OCI-LY7 (cell line): ENCODE results near the gene TBC1D1.

Source experiments
- CTCF ChIP-seq: fragments of 200-600 bp; sonication (generic); conservative IDR thresholded peaks from 2 replicates; pipeline ENCODE4 v1.5.1; 2014; ENCODE audit warnings: mild to moderate bottlenecking, antibody characterized with exemption, low read length, moderate library complexity, mixed read lengths
- EZH2phosphoT487 ChIP-seq: fragments of 200-600 bp; sonication (generic); IDR thresholded peaks from 2 replicates; pipeline ENCODE4 v1.6.1; 2018; ENCODE audit warnings: low read depth, borderline replicate concordance, mild to moderate bottlenecking, mixed run types, antibody characterized with exemption, low read length, moderate library complexity, mixed read lengths

- no peak for TF ChIP-seq CTCF
- TF ChIP-seq EZH2phosphoT487: no peak
These were observed 170.0 kb downstream of the TBC1D1 start for GRCh38 chr4:38060829-38061431.
